ENCODE results near the gene CADPS. TPM values are rescaled to one million over a fixed set of nuclear protein-coding genes. Genes with fewer than 3 reads are reported as not detected.

Gene CADPS
- total and polyA plus RNA-seq, 2 of the 4 experiments (the other 2 are of a cell fraction), result not detected

DNA sequence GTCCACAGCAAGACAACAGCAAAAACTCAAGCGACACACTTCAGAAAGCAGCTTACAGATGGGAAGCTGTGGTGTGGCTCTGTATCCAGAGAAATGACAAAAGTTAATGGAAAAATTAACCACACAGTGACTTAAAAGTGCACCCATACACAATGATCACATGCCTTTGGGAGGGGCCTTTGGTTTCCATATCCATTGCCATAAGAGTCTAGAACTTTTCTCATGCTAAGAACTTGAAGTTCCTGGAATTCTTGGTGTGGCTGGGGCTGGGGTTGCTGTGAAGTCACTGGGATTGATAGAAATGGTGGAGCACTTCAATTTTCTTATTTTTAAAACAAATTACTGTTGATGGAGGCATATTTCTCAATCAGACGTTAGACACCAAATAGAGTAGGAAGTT lies 393.3 kb downstream of the CADPS start:
- no peak overlapping the region for H3K4me2 ChIP-seq (ENCODE audit: low read depth, low read length)
- no peak overlapping the region for H3K9ac ChIP-seq (ENCODE audit: low read depth, low read length)
- TF ChIP-seq POLR2A (IDR thresholded peaks at IDR 0.05; ENCODE audit: low read depth, low read length), result no peak
- TF ChIP-seq, protein P1, sequence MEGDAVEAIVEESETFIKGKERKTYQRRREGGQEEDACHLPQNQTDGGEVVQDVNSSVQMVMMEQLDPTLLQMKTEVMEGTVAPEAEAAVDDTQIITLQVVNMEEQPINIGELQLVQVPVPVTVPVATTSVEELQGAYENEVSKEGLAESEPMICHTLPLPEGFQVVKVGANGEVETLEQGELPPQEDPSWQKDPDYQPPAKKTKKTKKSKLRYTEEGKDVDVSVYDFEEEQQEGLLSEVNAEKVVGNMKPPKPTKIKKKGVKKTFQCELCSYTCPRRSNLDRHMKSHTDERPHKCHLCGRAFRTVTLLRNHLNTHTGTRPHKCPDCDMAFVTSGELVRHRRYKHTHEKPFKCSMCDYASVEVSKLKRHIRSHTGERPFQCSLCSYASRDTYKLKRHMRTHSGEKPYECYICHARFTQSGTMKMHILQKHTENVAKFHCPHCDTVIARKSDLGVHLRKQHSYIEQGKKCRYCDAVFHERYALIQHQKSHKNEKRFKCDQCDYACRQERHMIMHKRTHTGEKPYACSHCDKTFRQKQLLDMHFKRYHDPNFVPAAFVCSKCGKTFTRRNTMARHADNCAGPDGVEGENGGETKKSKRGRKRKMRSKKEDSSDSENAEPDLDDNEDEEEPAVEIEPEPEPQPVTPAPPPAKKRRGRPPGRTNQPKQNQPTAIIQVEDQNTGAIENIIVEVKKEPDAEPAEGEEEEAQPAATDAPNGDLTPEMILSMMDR (conservative IDR thresholded peaks at IDR 0.05; ENCODE audit: low read depth, low read length), result no peak
- no peak for TF ChIP-seq MAFK (IDR thresholded peaks at IDR 0.05; ENCODE audit: low read depth, low read length)
- TF ChIP-seq USF2 (IDR thresholded peaks at IDR 0.05; ENCODE audit: low read depth, low read length), result no peak
- no peak for TF ChIP-seq CEBPB (IDR thresholded peaks at IDR 0.05; ENCODE audit: low read depth, low read length)
- TF ChIP-seq RCOR1 (IDR thresholded peaks at IDR 0.05; ENCODE audit: insufficient replicate concordance, low read length), result no peak
- no peak for TF ChIP-seq RFX5 (IDR thresholded peaks at IDR 0.05; ENCODE audit: low read depth, low read length)
- TF ChIP-seq SMC3 (IDR thresholded peaks at IDR 0.05; ENCODE audit: low read depth, low read length), result no peak
- TF ChIP-seq FOS (IDR thresholded peaks at IDR 0.05; ENCODE audit: low read depth, low read length), result no peak
- TF ChIP-seq NFE2L2 (IDR thresholded peaks at IDR 0.05; ENCODE audit: low read depth, low read length), result no peak
- TF ChIP-seq MXI1 (IDR thresholded peaks at IDR 0.05; ENCODE audit: borderline replicate concordance, low read depth, low read length), result no peak
- no peak for TF ChIP-seq ELK1 (IDR thresholded peaks at IDR 0.05; ENCODE audit: borderline replicate concordance, low read depth, low read length)
- TF ChIP-seq MAZ (IDR thresholded peaks at IDR 0.05; ENCODE audit: borderline replicate concordance, low read depth, low read length), result no peak
- no peak for TF ChIP-seq CHD1 (IDR thresholded peaks at IDR 0.05; ENCODE audit: low read depth, low read length)
- no peak for TF ChIP-seq BHLHE40 (IDR thresholded peaks at IDR 0.05; ENCODE audit: low read depth, low read length)
- intact Hi-C loops (cut with micrococcal nuclease), result no loop called here
- in situ Hi-C loops (cut with MboI; ENCODE audit: low sequenced_read_pairs), result no loop called here
- no CpG with 5 or more reads among the region's 2 CpGs for WGBS, 2 experiments (ENCODE audit: extremely low coverage in 2 of 2, insufficient read length in 1 of 2)
- H4K8ac ChIP-seq (ENCODE audit: low read depth in 2 of 2, low read length in 2 of 2), result no peak overlapping the region
- no peaks in the 10 kb centered on the region for H3K79me1 ChIP-seq (ENCODE audit: low read depth in 1 of 2, low read length in 2 of 2)
- H3K18ac ChIP-seq (ENCODE audit: low read depth, low read length), result no peak overlapping the region
- ChIA-PET POLR2A (ENCODE audit: unreplicated experiment) (no interaction called here), CTCF (no interaction called here)
- H3K56ac ChIP-seq (ENCODE audit: extremely low read depth, insufficient read depth, low read length), result no peak overlapping the region
- no peaks in the 10 kb centered on the region for H3K9me3 ChIP-seq (ENCODE audit: control insufficient read depth, insufficient read depth, low read length)
- H3K4me3 ChIP-seq (ENCODE audit: insufficient read depth, low read depth, low read length), result no peak overlapping the region
- no peak overlapping the region for H3K14ac ChIP-seq (replicated peaks; ENCODE audit: low read depth, low read length)
- BruUV-seq (replicated peaks), result no TSS peak
- H3K27me3 ChIP-seq (ENCODE audit: control insufficient read depth, insufficient read depth, low read length), result no peaks in the 10 kb centered on the region
- H2BK120ac ChIP-seq (ENCODE audit: low read depth, low read length), result no peak overlapping the region
- dilution Hi-C loops (cut with HindIII; ENCODE audit: low sequenced_read_pairs, unreplicated experiment), result no loop called here
- no peaks in the 10 kb centered on the region for H4K20me1 ChIP-seq (ENCODE audit: insufficient read depth, low read length)
- no peak for ATAC-seq (ENCODE audit: low read depth)
- no peak overlapping the region for H2BK5ac ChIP-seq (ENCODE audit: low read depth, low read length, poor library complexity, severe bottlenecking)
- no peak overlapping the region for H3K23ac ChIP-seq (ENCODE audit: low read depth, low read length)
- no peak overlapping the region for H2BK15ac ChIP-seq (ENCODE audit: low read depth, low read length)
- no peaks in the 10 kb centered on the region for H3K4me1 ChIP-seq (ENCODE audit: control insufficient read depth, insufficient read depth, low read length)
- H2AFZ ChIP-seq (replicated peaks; ENCODE audit: low read length, poor library complexity), result no peak overlapping the region
- no peak overlapping the region for H2AK5ac ChIP-seq (ENCODE audit: low read depth, low read length)
- H4K5ac ChIP-seq (ENCODE audit: low read depth, low read length), result no peak overlapping the region
- no peak overlapping the region for H4K91ac ChIP-seq (ENCODE audit: insufficient read depth, low read depth, low read length)
- H3K36me3 ChIP-seq (ENCODE audit: control insufficient read depth, insufficient read depth, low read length), result no peaks in the 10 kb centered on the region
- H3K4ac ChIP-seq (ENCODE audit: low read depth, low read length), result no peak overlapping the region
- H3K9me1 ChIP-seq (ENCODE audit: insufficient read depth, low read length), result no peaks in the 10 kb centered on the region
- DNase-seq, result no peak
- no peak overlapping the region for H3K27ac ChIP-seq (ENCODE audit: insufficient read depth, low read length)
- H2BK20ac ChIP-seq (ENCODE audit: low read depth, low read length), result no peak overlapping the region
- no peak overlapping the region for H2AK9ac ChIP-seq (replicated peaks; ENCODE audit: low read depth, low read length, poor library complexity)
